ENCODE measurements around the gene NR2E3.

GRCh38 chr15:71781179-71781964 is 29.0 kb upstream of the NR2E3 start:
- TF ChIP-seq, protein P1, sequence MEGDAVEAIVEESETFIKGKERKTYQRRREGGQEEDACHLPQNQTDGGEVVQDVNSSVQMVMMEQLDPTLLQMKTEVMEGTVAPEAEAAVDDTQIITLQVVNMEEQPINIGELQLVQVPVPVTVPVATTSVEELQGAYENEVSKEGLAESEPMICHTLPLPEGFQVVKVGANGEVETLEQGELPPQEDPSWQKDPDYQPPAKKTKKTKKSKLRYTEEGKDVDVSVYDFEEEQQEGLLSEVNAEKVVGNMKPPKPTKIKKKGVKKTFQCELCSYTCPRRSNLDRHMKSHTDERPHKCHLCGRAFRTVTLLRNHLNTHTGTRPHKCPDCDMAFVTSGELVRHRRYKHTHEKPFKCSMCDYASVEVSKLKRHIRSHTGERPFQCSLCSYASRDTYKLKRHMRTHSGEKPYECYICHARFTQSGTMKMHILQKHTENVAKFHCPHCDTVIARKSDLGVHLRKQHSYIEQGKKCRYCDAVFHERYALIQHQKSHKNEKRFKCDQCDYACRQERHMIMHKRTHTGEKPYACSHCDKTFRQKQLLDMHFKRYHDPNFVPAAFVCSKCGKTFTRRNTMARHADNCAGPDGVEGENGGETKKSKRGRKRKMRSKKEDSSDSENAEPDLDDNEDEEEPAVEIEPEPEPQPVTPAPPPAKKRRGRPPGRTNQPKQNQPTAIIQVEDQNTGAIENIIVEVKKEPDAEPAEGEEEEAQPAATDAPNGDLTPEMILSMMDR (conservative IDR thresholded peaks at IDR 0.05 in 1 of 2, IDR thresholded peaks at IDR 0.05 in 1 of 2; ENCODE audit: extremely low read depth in 1 of 2, insufficient read depth in 1 of 2, low read depth in 1 of 2, low read length in 2 of 2), result no peak
- no peak for TF ChIP-seq EZH2 (IDR thresholded peaks at IDR 0.05; ENCODE audit: borderline replicate concordance, low read length)

All from mammary epithelial cell (primary cell).